SK-N-SH treated with all-trans-retinoic acid at 6 μM for 48 hours (cell line): ENCODE measurements around the gene GRK1.

ENCODE experiments used
- ATAC-seq: fragments of 200-7000 bp; cut with Tn5 transposase; 3 replicates; pipeline ENCODE4 v1.9.1; 2020; ENCODE audit warnings: mild to moderate bottlenecking, moderate library complexity
- ARNTL ChIP-seq: fragments of 450-650 bp; formaldehyde crosslinking; IDR thresholded peaks from 2 replicates; pipeline ENCODE4 v1.5.0; 2020; ENCODE audit warnings: low read depth, mild to moderate bottlenecking, moderate library complexity, borderline replicate concordance
- BACH2 ChIP-seq: fragments of 250-450 bp; sonication (Bioruptor Pico); IDR thresholded peaks from 2 replicates; pipeline ENCODE4 v1.9.0; 2021; ENCODE audit warnings: mild to moderate bottlenecking, borderline replicate concordance
- CSDC2 ChIP-seq: fragments of 250-450 bp; sonication (Bioruptor Pico); IDR thresholded peaks from 2 replicates; pipeline ENCODE4 v1.5.0; 2020; ENCODE audit warnings: mild to moderate bottlenecking, moderate library complexity
- CSRNP3 ChIP-seq: fragments of 250-450 bp; sonication (Bioruptor Pico); IDR thresholded peaks from 2 replicates; pipeline ENCODE4 v1.5.1; 2021; ENCODE audit warnings: mild to moderate bottlenecking, moderate library complexity
- ESRRG ChIP-seq: fragments of 250-450 bp; sonication (Bioruptor Pico); IDR thresholded peaks from 2 replicates; pipeline ENCODE4 v1.6.1; 2021; ENCODE audit warnings: mild to moderate bottlenecking
- GLIS3 ChIP-seq: fragments of 250-450 bp; sonication (Bioruptor Pico); IDR thresholded peaks from 2 replicates; pipeline ENCODE4 v1.5.0; 2020; ENCODE audit warnings: mild to moderate bottlenecking, moderate library complexity
- ISL1 ChIP-seq: fragments of 250-450 bp; sonication (Bioruptor Pico); IDR thresholded peaks from 2 replicates; pipeline ENCODE4 v2.1.2; 2022; ENCODE audit warnings: mild to moderate bottlenecking, moderate library complexity
- OSR1 ChIP-seq: fragments of 250-450 bp; sonication (Bioruptor Pico); IDR thresholded peaks from 2 replicates; pipeline ENCODE4 v1.8.0; 2022; ENCODE audit warnings: moderate library complexity, mild to moderate bottlenecking, inconsistent platforms
- PATZ1 ChIP-seq: fragments of 250-450 bp; sonication (Bioruptor Pico); IDR thresholded peaks from 2 replicates; pipeline ENCODE4 v1.8.0; 2020; ENCODE audit warnings: mild to moderate bottlenecking, moderate library complexity, borderline replicate concordance
- POU6F1 ChIP-seq: fragments of 250-450 bp; sonication (Bioruptor Pico); IDR thresholded peaks from 2 replicates; pipeline ENCODE4 v1.8.0; 2021; ENCODE audit warnings: low read depth, mild to moderate bottlenecking, moderate library complexity, borderline replicate concordance
- PPARA ChIP-seq: fragments of 250-450 bp; sonication (Bioruptor Pico); IDR thresholded peaks from 2 replicates; pipeline ENCODE4 v1.5.0; 2020; ENCODE audit warnings: mild to moderate bottlenecking, borderline replicate concordance
- RARB ChIP-seq: fragments of 250-450 bp; sonication (Bioruptor Pico); IDR thresholded peaks from 2 replicates; pipeline ENCODE4 v1.8.0; 2021; ENCODE audit warnings: mild to moderate bottlenecking, moderate library complexity
- SNAI2 ChIP-seq: fragments of 250-450 bp; sonication (Bioruptor Pico); IDR thresholded peaks from 2 replicates; pipeline ENCODE4 v1.5.0; 2020; ENCODE audit warnings: mild to moderate bottlenecking, moderate library complexity
- TSHZ2 ChIP-seq: fragments of 250-450 bp; sonication (Bioruptor Pico); IDR thresholded peaks from 2 replicates; pipeline ENCODE4 v1.5.0; 2020; ENCODE audit warnings: mild to moderate bottlenecking, moderate library complexity
- ZC3H10 ChIP-seq: fragments of 250-450 bp; sonication (Bioruptor Pico); IDR thresholded peaks from 2 replicates; pipeline ENCODE4 v1.5.1; 2021; ENCODE audit warnings: mild to moderate bottlenecking, moderate library complexity
- ZFP30 ChIP-seq: fragments of 450-650 bp; formaldehyde crosslinking; IDR thresholded peaks from 2 replicates; pipeline ENCODE4 v1.5.0; 2022; ENCODE audit warnings: mild to moderate bottlenecking, moderate library complexity
- ZNF565 ChIP-seq: fragments of 450-650 bp; formaldehyde crosslinking; conservative IDR thresholded peaks from 2 replicates; pipeline ENCODE4 v1.5.0; 2020; ENCODE audit warnings: low read depth, mild to moderate bottlenecking, moderate library complexity
- ZNF70 ChIP-seq: fragments of 450-650 bp; formaldehyde crosslinking; IDR thresholded peaks from 2 replicates; pipeline ENCODE4 v1.5.0; 2020; ENCODE audit warnings: mild to moderate bottlenecking, moderate library complexity
- ZNF8 ChIP-seq: fragments of 450-650 bp; formaldehyde crosslinking; IDR thresholded peaks from 2 replicates; pipeline ENCODE4 v1.5.0; 2020; ENCODE audit warnings: mild to moderate bottlenecking, moderate library complexity
- TF ChIP-seq, protein P1 (sequence below): fragments of 250-450 bp; sonication (Bioruptor Pico); IDR thresholded peaks from 2 replicates; pipeline ENCODE4 v1.5.1; 2020; ENCODE audit warnings: low read depth, mild to moderate bottlenecking, moderate library complexity

The GRK1 gene

GRCh38 chr13:113737803-113738202, 70.8 kb downstream of the GRK1 start:
- no peak for ATAC-seq
- TF ChIP-seq GLIS3 (CRISPR knock-in tag) (no peak), ZNF70 (CRISPR knock-in tag) (no peak), BACH2 (no peak), ZNF8 (CRISPR knock-in tag) (no peak), ESRRG (CRISPR knock-in tag) (no peak), POU6F1 (no peak), RARB (CRISPR knock-in tag) (no peak), SNAI2 (CRISPR knock-in tag) (no peak), ISL1 (CRISPR knock-in tag) (no peak), ZC3H10 (no peak), PATZ1 (CRISPR knock-in tag) (no peak), ZNF565 (CRISPR knock-in tag) (no peak)
- TF ChIP-seq, protein P1, sequence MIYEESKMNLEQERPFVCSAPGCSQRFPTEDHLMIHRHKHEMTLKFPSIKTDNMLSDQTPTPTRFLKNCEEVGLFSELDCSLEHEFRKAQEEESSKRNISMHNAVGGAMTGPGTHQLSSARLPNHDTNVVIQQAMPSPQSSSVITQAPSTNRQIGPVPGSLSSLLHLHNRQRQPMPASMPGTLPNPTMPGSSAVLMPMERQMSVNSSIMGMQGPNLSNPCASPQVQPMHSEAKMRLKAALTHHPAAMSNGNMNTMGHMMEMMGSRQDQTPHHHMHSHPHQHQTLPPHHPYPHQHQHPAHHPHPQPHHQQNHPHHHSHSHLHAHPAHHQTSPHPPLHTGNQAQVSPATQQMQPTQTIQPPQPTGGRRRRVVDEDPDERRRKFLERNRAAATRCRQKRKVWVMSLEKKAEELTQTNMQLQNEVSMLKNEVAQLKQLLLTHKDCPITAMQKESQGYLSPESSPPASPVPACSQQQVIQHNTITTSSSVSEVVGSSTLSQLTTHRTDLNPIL (CRISPR knock-in tag), result no peak

DNA sequence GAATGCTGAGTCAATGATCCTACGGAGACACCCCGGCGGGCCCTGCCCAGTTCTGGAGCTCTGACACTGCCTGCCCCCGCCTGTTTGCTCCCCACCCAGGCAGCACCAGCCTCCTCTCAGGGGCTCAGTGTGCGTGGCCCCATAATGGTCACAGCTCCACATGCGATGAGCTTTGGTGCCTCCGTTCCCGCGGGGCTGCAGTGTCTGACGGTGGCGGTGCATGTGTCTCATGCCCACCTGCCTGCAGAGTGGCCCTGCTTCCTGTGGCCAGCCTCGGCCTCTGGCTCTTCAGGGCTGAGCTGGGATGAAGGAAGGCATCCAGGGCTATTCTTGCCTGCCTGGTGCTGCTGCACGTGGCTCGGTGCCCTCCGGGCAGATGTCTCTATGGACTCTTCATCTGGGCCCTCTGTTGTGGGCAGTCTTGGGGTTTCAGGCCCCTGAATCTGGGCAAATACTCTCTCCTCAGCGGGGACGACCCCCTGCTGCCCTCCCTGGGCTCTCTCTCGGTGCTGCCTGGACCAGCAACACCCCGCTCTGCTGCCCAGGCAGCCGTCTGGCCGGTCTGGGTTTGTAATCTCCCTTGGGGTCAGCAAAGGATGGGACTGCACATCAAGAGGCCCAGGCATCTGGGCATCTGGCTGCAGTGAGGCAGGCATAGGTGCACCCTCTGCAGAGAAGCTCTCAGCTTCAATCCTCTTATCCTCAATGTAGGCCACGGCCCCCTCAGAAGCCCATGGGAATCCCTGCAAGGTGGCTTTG, 72.7 kb downstream of the GRK1 start:
- no peak for ATAC-seq
- no peak for TF ChIP-seq ESRRG (CRISPR knock-in tag)
- no peak for TF ChIP-seq BACH2
- TF ChIP-seq CSDC2 (CRISPR knock-in tag), result no peak
- no peak for TF ChIP-seq CSRNP3 (CRISPR knock-in tag)
- no peak for TF ChIP-seq PPARA (CRISPR knock-in tag)
- TF ChIP-seq SNAI2 (CRISPR knock-in tag), result no peak
- no peak for TF ChIP-seq RARB (CRISPR knock-in tag)
- no peak for TF ChIP-seq ZC3H10
- no peak for TF ChIP-seq PATZ1 (CRISPR knock-in tag)
- TF ChIP-seq ZFP30 (CRISPR knock-in tag), result no peak
- TF ChIP-seq ARNTL (CRISPR knock-in tag), result no peak
- TF ChIP-seq ZNF70 (CRISPR knock-in tag), result no peak
- TF ChIP-seq ISL1 (CRISPR knock-in tag), result no peak
- no peak for TF ChIP-seq ZNF565 (CRISPR knock-in tag)

GRCh38 chr13:113740286-113740556, 73.2 kb downstream of the GRK1 start:
- no peak for TF ChIP-seq TSHZ2
- no peak for TF ChIP-seq RARB (CRISPR knock-in tag)
- no peak for TF ChIP-seq CSDC2 (CRISPR knock-in tag)
- no peak for TF ChIP-seq GLIS3 (CRISPR knock-in tag)
- no peak for TF ChIP-seq ZFP30 (CRISPR knock-in tag)
- TF ChIP-seq ESRRG (CRISPR knock-in tag), result no peak
- TF ChIP-seq BACH2, result no peak
- no peak for TF ChIP-seq CSRNP3 (CRISPR knock-in tag)
- TF ChIP-seq ISL1 (CRISPR knock-in tag), result no peak
- no peak for TF ChIP-seq OSR1 (CRISPR knock-in tag)

More at GRCh38 chr13:113740286-113740556, 73.2 kb downstream of the GRK1 start:
- no peak for ATAC-seq
